ENCODE data around the gene RABL6.

Gene RABL6

DNA sequence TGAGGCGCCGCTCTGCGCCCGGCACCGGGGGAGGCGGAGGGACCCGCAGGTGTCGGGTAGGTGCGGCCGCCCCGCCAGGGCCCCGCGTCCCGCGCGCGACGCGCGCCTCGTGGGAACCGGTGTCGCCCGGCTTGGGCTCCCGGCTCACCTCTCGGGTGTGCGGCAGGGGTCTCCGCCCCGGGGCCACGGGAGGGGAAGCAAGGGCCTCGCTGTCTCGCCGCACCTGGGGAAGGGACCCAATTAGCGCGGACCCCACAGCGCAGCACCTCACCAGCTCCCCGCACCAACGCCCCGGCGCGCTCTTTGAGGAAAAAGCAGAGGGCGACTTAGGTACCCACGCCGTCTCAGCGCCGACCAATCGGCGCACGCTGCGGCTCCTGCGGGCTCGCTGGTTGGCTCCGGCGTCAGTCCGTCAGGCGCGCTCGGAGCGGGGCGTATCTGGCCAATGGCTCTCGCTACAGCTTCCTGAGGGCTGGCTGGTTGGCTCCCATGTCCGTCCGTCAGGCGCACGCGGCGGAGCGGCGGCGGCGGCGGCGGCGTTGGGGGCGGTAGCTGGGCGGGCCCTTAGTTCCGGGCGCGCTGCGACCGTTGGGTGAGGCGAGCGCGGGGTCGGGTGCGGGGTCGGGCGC lies 78.3 kb downstream of the RABL6 start, which contains the start of gene TRAF2:
TSS of gene TRAF2 (plus strand) at position 567 of the 629 bp plus-strand sequence. CDS start 12,225 bp downstream, outside the sequence.
- peak; percentile 95 to 99 (median 99) for DNase-seq

DNA sequence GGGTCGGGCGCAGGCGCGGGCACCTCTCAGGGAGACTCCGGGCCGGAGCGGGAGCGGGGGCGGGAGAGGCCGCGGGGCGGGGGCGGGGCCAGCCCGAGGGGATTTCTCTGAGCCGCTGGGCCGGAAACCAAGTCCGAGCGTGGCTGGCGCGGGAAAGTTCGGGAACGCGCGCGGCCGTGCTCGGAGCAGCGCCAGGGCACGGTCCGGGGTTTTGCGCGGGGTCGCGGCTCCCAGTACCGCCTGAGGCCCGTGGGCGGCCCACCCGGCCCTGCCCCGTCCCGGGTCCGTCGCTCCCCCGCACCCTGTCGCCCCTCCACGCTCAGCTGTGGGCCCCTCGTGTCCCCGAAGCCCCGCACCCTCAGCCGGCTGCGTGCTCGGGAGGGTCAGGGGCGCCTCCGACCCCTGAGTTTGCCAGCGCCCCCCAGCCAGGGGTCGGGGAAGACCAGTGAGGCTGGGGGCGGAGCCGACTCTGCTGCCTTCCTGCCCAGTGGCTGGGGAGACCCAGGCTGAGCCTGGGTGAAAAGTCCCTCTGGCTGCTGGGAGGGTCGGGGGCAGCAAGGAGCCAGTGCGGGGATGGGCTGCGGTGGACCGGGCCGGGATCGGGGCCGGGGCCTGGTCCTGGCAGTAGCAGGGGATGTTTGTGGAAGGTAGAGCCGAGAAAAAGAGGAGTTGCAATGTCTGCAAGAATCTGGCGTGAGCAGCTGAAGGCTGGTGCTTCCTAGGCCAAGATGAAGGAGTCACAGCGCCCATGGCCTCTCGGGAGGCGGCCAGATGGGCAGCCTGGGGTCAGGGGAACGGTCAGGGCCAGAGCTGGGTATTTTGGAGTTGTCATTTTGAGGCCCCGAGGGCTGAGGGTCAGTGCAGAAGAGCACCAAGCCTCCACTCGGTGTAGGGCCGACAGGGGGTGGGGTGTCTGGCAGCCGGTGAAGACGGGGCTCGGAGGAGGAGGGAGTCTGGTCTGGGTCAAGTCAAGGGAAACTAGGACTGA lies 79.2 kb downstream of the RABL6 start:
- peak in 2 of 3 experiments; percentile 57 to 66 for DNase-seq

- no peak for DNase-seq
These were observed 80.7 kb downstream of the RABL6 start for GRCh38 chr9:136888454-136888853.

GRCh38 chr9:136889858-136890257 lies 82.1 kb downstream of the RABL6 start:
- DNase-seq, result no peak

DNA sequence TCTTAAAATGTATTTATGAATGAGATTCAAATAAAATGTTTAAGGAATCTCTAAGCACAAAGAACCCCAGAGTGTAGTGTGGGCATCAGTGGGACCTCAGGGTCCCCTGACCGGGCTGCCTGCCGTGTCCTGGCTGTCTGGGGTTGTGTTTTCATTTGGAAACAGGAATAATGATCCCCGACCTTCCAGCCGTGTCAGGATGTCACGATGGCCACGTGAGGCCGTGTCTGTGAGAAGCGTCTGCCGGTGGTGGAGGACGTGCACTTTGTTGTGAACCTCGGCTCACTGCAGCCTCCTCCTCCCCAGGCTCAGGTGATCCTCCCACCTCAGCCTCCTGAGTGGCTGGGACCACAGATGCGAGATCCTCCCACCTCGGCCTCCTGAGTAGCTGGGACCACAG lies 82.9 kb downstream of the RABL6 start:
- DNase-seq, result no peak

Measured in NCI-H1417 (cell line).